ENCODE data around the gene ARFGAP1. TPM values are rescaled to one million over a fixed set of nuclear protein-coding genes. Genes with fewer than 3 reads are reported as not detected.

The ARFGAP1 gene
- total RNA-seq, 3 donors from 2014 or later (not counting 1 experiment from before 2014, with no cell fraction given), result 118 to 138 (median 127) TPM

GRCh38 chr20:63309261-63310071 is 36.9 kb downstream of the ARFGAP1 start:
- Histone ChIP-seq H3K4me1 (ENCODE audit: control insufficient read depth, insufficient read depth, low read length) (peaks cover 3% of the 10 kb centered on the region), H3K27ac (ENCODE audit: low read length) (no peak overlapping the region), H3K27me3 (ENCODE audit: control insufficient read depth, insufficient read depth, low read length) (no peaks in the 10 kb centered on the region), H3K4me3 (ENCODE audit: low read length) (no peak overlapping the region), H3K36me3 (ENCODE audit: control insufficient read depth, insufficient read depth, low read length) (no peaks in the 10 kb centered on the region), H3K9me3 (ENCODE audit: control insufficient read depth, insufficient read depth, low read length) (no peaks in the 10 kb centered on the region)
- H3K4me3 Mint-ChIP-seq, result no peak overlapping the region
- no peaks in the 10 kb centered on the region for H3K36me3 Mint-ChIP-seq
- H3K27ac Mint-ChIP-seq, result no peak overlapping the region
- ATAC-seq (peak in 2 of 3 donors; percentile 38 to 66), DNase-seq (peak in 1 of 2 donors; percentile 60)
- H3K4me1 Mint-ChIP-seq, result no peaks in the 10 kb centered on the region
- no peaks in the 10 kb centered on the region for H3K9me3 Mint-ChIP-seq
- WGBS (ENCODE audit: insufficient coverage), result 54% methylated on average over 35 of the region's 35 CpGs
- peak; percentile 68 for TF ChIP-seq CTCF (IDR thresholded peaks at IDR 0.05)
- intact Hi-C loops (cut with micrococcal nuclease), result loop anchor here (2.0 kb wide), 1 partner anchor 71 kb away; no protein-coding TSS in a partner anchor
- peaks cover 0 to 6% of the 10 kb centered on the region in 2 donors for H3K27me3 Mint-ChIP-seq (ENCODE audit: low read depth in 2 of 2)

- Histone ChIP-seq H3K9me3 (ENCODE audit: control insufficient read depth, insufficient read depth, low read length) (no peaks in the 10 kb centered on the region), H3K36me3 (ENCODE audit: control insufficient read depth, insufficient read depth, low read length) (no peaks in the 10 kb centered on the region), H3K4me1 (ENCODE audit: control insufficient read depth, insufficient read depth, low read length) (peaks cover 3% of the 10 kb centered on the region), H3K27ac (ENCODE audit: low read length) (no peak overlapping the region), H3K27me3 (ENCODE audit: control insufficient read depth, insufficient read depth, low read length) (no peaks in the 10 kb centered on the region), H3K4me3 (ENCODE audit: low read length) (no peak overlapping the region)
- H3K36me3 Mint-ChIP-seq, result no peaks in the 10 kb centered on the region
- no peak for TF ChIP-seq CTCF (IDR thresholded peaks at IDR 0.05)
- no peak overlapping the region for H3K27ac Mint-ChIP-seq
- no peaks in the 10 kb centered on the region for H3K9me3 Mint-ChIP-seq
- intact Hi-C loops (cut with micrococcal nuclease), result no loop called here
- DNase-seq, result no peak
- no peaks in the 10 kb centered on the region for H3K27me3 Mint-ChIP-seq (ENCODE audit: low read depth in 2 of 2)
- no peak overlapping the region for H3K4me3 Mint-ChIP-seq
- no peak for ATAC-seq
- 76% methylated on average over 20 of the region's 20 CpGs for WGBS (ENCODE audit: insufficient coverage)
- H3K4me1 Mint-ChIP-seq, result no peaks in the 10 kb centered on the region
Observed at GRCh38 chr20:63310265-63310991, 37.8 kb downstream of the ARFGAP1 start.

- ATAC-seq, result no peak
- H3K36me3 ChIP-seq (ENCODE audit: control insufficient read depth, insufficient read depth, low read length), result no peaks in the 10 kb centered on the region
- Mint-ChIP-seq H3K36me3 (no peaks in the 10 kb centered on the region), H3K4me1 (no peaks in the 10 kb centered on the region), H3K9me3 (no peaks in the 10 kb centered on the region), H3K27ac (no peak overlapping the region), H3K4me3 (no peak overlapping the region), H3K27me3 (ENCODE audit: low read depth in 2 of 2) (no peaks in the 10 kb centered on the region)
- no peak overlapping the region for H3K4me3 ChIP-seq (ENCODE audit: low read length)
- H3K27me3 ChIP-seq (ENCODE audit: control insufficient read depth, insufficient read depth, low read length), result no peaks in the 10 kb centered on the region
- TF ChIP-seq CTCF (IDR thresholded peaks at IDR 0.05), result no peak
- peaks cover 3% of the 10 kb centered on the region for H3K4me1 ChIP-seq (ENCODE audit: control insufficient read depth, insufficient read depth, low read length)
- no peak overlapping the region for H3K27ac ChIP-seq (ENCODE audit: low read length)
- no peaks in the 10 kb centered on the region for H3K9me3 ChIP-seq (ENCODE audit: control insufficient read depth, insufficient read depth, low read length)
- intact Hi-C loops (cut with micrococcal nuclease), result no loop called here
- 90% methylated on average over 29 of the region's 29 CpGs for WGBS (ENCODE audit: insufficient coverage)
- DNase-seq, result no peak
Observed at GRCh38 chr20:63311186-63311832, 38.7 kb downstream of the ARFGAP1 start.
